ENCODE data around the gene AREL1. TPM values are rescaled to one million over a fixed set of nuclear protein-coding genes. Genes with fewer than 3 reads are reported as not detected.

Gene AREL1
- total and polyA plus RNA-seq, 4 donors, result 35.6 to 54.7 (median 46.2) TPM

DNA sequence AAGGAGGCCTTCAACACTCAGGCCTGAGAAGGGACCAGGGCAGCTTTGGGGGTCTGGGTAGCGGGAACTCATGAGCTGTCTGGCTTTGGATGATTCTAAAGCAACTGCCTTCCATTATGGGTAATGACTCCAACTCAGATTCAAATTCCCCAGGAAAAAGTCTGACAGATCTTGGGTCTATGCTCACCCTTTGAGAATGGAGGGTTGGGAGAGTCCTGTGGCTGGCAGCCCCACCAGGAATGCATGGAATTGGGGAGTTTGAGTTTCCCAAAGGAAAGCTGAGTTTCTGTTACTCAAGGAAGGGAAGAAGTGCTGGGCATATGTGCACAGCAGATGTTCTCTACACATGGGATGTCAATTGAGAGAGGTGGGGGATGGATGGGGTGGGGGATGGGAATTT is 78.4 kb downstream of the AREL1 start:
- H3K36me3 ChIP-seq (ENCODE audit: control insufficient read depth, insufficient read depth, low read length), result no peaks in the 10 kb centered on the region
- no peaks in the 10 kb centered on the region for H3K9me3 ChIP-seq (ENCODE audit: control insufficient read depth, insufficient read depth, low read length)
- DNase-seq (ENCODE audit: low read depth in 4 of 6, low spot score in 6 of 6), result no peak
- H3K27ac ChIP-seq (ENCODE audit: low read depth, low read length), result no peak overlapping the region
- WGBS (ENCODE audit: insufficient coverage), result no CpG with 5 or more reads among the region's 1 CpG
- no peak overlapping the region for H3K4me3 ChIP-seq (ENCODE audit: low read depth, low read length)
- H3K4me1 ChIP-seq (ENCODE audit: control insufficient read depth, insufficient read depth, low read length), result peaks cover 13% of the 10 kb centered on the region
- H3K27me3 ChIP-seq (ENCODE audit: control insufficient read depth, insufficient read depth, low read length), result no peaks in the 10 kb centered on the region

DNA sequence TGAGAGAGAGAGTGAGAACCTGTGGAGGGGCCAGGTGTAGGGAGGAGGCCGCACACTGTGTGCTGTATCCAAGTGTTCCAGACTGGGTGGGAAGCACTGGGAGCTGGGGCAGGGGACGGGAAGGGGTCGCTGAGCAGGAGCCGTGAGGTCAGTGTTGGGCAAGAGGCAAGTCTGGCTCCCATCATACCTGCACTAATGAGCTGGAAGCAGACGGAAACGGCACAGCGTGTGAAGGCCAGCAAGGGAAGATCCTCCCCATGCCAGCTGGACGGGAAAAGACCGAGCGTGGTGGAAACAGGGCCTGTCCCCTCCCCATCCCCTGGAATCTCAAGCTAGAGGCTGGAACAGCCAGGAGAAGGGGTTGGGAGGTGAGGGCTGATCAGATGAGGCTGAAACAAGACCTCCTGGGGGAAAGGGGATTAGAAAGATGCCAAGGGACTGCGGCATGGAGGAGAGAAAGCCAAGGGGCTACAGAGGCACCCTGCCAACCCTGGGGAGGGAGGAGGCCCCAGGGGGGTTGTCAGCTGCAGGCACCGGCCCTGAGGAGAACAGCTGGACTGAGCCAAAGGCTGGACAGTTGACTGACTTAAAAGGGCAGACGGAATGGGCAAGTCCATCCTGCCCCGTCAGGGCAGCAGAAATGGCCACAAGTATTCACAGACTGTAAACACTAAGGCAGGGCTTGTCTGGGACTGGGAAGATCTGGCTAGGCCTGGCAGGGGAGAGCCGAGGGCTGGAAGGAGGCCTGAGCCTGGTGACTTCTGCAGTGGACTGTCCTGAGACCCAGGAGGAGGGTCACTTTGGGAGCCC is 81.8 kb downstream of the AREL1 start:
- Histone ChIP-seq H3K27me3 (ENCODE audit: control insufficient read depth, insufficient read depth, low read length) (no peaks in the 10 kb centered on the region), H3K9me3 (ENCODE audit: control insufficient read depth, insufficient read depth, low read length) (no peaks in the 10 kb centered on the region), H3K4me3 (ENCODE audit: low read depth, low read length) (no peak overlapping the region), H3K4me1 (ENCODE audit: control insufficient read depth, insufficient read depth, low read length) (no peaks in the 10 kb centered on the region), H3K36me3 (ENCODE audit: control insufficient read depth, insufficient read depth, low read length) (no peaks in the 10 kb centered on the region), H3K27ac (ENCODE audit: low read depth, low read length) (no peak overlapping the region)
- DNase-seq (ENCODE audit: low read depth in 4 of 6, low spot score in 6 of 6), result no peak
- 77% methylated on average over 8 of the region's 15 CpGs for WGBS (ENCODE audit: insufficient coverage)

DNA sequence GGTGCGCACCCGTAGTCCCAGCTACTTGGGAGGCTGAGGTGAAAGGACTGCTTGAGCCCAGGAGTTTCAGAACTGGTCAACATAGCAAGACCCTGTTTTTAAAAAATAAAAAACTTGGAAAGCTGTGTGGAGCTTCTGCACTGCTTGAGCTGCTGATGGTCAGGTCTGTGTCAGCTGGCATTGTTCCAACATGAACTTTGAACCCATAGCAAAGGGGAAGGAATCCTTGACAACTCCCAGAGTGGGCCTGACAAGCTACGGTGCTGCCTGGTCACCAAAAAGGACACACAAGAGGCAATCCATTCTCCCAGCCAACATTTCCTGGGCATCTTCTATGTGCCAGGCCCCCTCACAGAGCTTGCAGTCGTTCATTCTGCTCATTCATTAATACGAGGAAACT is 84.5 kb downstream of the AREL1 start:
- H3K27ac ChIP-seq (ENCODE audit: low read depth, low read length), result no peak overlapping the region
- DNase-seq (ENCODE audit: low read depth in 4 of 6, low spot score in 6 of 6), result no peak
- WGBS (ENCODE audit: insufficient coverage), result 89% methylated on average over 5 of the region's 5 CpGs
- no peaks in the 10 kb centered on the region for H3K9me3 ChIP-seq (ENCODE audit: control insufficient read depth, insufficient read depth, low read length)
- H3K27me3 ChIP-seq (ENCODE audit: control insufficient read depth, insufficient read depth, low read length), result no peaks in the 10 kb centered on the region
- no peaks in the 10 kb centered on the region for H3K4me1 ChIP-seq (ENCODE audit: control insufficient read depth, insufficient read depth, low read length)
- H3K4me3 ChIP-seq (ENCODE audit: low read depth, low read length), result no peak overlapping the region
- no peaks in the 10 kb centered on the region for H3K36me3 ChIP-seq (ENCODE audit: control insufficient read depth, insufficient read depth, low read length)

DNA sequence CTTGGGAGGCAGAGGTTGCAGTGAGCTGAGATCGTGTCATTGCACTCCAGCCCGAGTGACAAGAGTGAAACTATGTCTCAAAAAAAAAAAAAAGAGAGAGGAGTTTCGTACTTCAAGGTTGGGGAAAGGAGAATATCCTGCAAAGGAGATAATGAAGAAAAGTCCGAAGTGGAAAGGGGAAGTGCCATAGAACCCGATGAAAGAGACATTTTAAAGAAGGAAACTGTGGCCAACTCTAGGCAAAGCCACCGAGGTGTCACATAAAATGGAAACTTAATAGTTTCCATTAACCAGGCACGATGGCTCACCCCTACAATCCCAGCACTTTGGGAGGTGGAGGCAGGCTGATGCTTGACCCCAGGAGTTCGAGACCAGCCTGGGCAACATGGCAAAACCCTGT is 85.8 kb downstream of the AREL1 start:
- no peaks in the 10 kb centered on the region for H3K27me3 ChIP-seq (ENCODE audit: control insufficient read depth, insufficient read depth, low read length)
- H3K36me3 ChIP-seq (ENCODE audit: control insufficient read depth, insufficient read depth, low read length), result no peaks in the 10 kb centered on the region
- no peaks in the 10 kb centered on the region for H3K9me3 ChIP-seq (ENCODE audit: control insufficient read depth, insufficient read depth, low read length)
- no peak overlapping the region for H3K27ac ChIP-seq (ENCODE audit: low read depth, low read length)
- DNase-seq (ENCODE audit: low read depth in 4 of 6, low spot score in 6 of 6), result no peak
- no peak overlapping the region for H3K4me3 ChIP-seq (ENCODE audit: low read depth, low read length)
- WGBS (ENCODE audit: insufficient coverage), result 86% methylated on average over 5 of the region's 8 CpGs
- H3K4me1 ChIP-seq (ENCODE audit: control insufficient read depth, insufficient read depth, low read length), result no peaks in the 10 kb centered on the region

DNA sequence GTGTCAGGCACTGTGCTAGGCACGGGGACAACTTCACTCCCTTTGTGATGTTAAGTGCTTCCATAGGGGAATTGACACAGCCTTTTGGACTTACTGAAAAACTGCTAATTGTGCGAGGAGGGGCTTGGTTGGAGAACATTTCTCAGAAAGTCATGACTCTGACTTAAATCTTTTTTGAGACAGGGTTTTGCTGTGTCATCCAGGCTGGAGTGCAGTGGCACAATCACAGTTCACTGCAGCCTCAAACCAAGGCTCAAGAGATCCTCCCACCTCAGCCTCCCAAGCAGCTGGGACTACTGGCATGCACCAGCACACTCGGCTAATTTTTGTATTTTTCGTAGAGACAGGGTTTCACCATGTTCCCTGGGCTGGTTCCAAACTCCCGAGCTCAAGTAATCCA is 90.6 kb downstream of the AREL1 start:
- Histone ChIP-seq H3K9me3 (ENCODE audit: control insufficient read depth, insufficient read depth, low read length) (no peaks in the 10 kb centered on the region), H3K36me3 (ENCODE audit: control insufficient read depth, insufficient read depth, low read length) (no peaks in the 10 kb centered on the region), H3K4me3 (ENCODE audit: low read depth, low read length) (no peak overlapping the region), H3K27ac (ENCODE audit: low read depth, low read length) (no peak overlapping the region), H3K27me3 (ENCODE audit: control insufficient read depth, insufficient read depth, low read length) (no peaks in the 10 kb centered on the region), H3K4me1 (ENCODE audit: control insufficient read depth, insufficient read depth, low read length) (peaks cover 4% of the 10 kb centered on the region)
- DNase-seq (ENCODE audit: low read depth in 4 of 6, low spot score in 6 of 6), result no peak
- 96% methylated on average over 4 of the region's 5 CpGs for WGBS (ENCODE audit: insufficient coverage)

DNA sequence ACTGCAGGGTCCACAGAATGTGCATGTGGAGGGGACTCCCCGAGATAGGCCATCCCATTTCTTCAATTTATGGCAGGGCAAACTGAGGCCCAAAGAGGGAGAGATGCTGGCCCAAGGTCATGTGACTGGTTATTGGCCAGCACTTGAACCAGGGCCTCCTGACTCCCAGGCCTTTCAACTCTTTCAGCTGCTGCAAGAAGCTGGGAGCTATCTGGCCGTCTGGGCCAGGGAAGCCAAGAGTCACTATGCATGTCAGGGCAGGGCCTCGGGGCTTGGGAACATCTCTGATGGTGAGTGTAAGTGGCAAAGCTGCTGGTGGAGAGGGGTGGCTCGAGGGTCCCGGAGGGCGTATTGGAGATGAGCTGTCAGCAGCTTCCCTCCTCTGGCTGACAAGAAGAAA is 91.3 kb downstream of the AREL1 start:
- Histone ChIP-seq H3K36me3 (ENCODE audit: control insufficient read depth, insufficient read depth, low read length) (no peaks in the 10 kb centered on the region), H3K27ac (ENCODE audit: low read depth, low read length) (no peak overlapping the region)
- WGBS (ENCODE audit: insufficient coverage), result 74% methylated on average over 4 of the region's 6 CpGs

DNA sequence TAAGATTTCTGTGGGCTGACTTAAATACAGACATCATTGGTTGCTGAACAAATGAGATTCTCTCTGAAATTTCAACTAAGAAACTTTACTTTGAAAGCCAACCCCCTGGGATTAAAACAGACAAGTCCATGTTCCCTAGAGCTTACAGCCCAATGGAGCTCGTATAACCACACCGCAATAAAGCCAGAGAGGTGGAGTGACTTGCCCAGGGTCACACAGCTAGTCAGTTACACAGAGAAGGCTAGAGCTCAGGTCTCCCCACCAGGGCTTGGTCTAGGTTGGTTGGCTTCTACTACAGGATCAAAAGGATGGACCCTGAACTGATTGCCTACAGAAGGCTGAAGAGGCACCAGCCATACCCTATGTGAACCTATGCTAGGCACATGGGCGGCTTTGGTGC is 92.0 kb downstream of the AREL1 start:
- H3K4me1 ChIP-seq (ENCODE audit: control insufficient read depth, insufficient read depth, low read length), result peaks cover 4% of the 10 kb centered on the region
- DNase-seq (ENCODE audit: low read depth in 4 of 6, low spot score in 6 of 6), result no peak
- no peak overlapping the region for H3K27ac ChIP-seq (ENCODE audit: low read depth, low read length)
- no peaks in the 10 kb centered on the region for H3K9me3 ChIP-seq (ENCODE audit: control insufficient read depth, insufficient read depth, low read length)
- H3K4me3 ChIP-seq (ENCODE audit: low read depth, low read length), result no peak overlapping the region
- H3K27me3 ChIP-seq (ENCODE audit: control insufficient read depth, insufficient read depth, low read length), result no peaks in the 10 kb centered on the region
- no peaks in the 10 kb centered on the region for H3K36me3 ChIP-seq (ENCODE audit: control insufficient read depth, insufficient read depth, low read length)
- WGBS (ENCODE audit: insufficient coverage), result 92% methylated on average over 3 of the region's 3 CpGs

More for the DNA sequence above, 91.3 kb downstream of the AREL1 start:
- no peak for DNase-seq (ENCODE audit: low read depth in 4 of 6, low spot score in 6 of 6)
- no peak overlapping the region for H3K4me3 ChIP-seq (ENCODE audit: low read depth, low read length)
- no peaks in the 10 kb centered on the region for H3K9me3 ChIP-seq (ENCODE audit: control insufficient read depth, insufficient read depth, low read length)
- no peaks in the 10 kb centered on the region for H3K27me3 ChIP-seq (ENCODE audit: control insufficient read depth, insufficient read depth, low read length)
- H3K4me1 ChIP-seq (ENCODE audit: control insufficient read depth, insufficient read depth, low read length), result peaks cover 4% of the 10 kb centered on the region

DNA sequence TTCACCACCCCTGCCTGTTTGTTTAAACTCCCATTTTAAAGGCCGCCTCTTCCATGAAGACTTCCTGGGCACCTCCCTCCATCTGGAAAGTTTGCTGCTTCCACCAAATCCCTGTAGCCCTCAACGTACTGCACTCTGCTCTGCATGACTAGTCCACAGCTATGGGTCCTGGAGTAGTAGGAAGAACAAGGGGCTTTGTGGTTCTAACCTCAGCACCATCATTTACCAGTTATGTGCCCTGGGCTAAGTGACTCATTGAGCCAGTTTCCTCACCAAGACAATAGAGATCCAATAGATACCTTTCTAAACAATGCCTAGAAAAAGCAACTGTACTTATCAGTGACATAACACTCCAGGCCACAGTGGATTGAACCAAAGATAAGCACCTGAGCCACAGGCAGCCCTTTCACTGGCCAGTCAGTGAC is 92.4 kb downstream of the AREL1 start:
- no peak overlapping the region for H3K4me3 ChIP-seq (ENCODE audit: low read depth, low read length)
- WGBS (ENCODE audit: insufficient coverage), result 100% methylated on average over 1 of the region's 2 CpGs
- H3K36me3 ChIP-seq (ENCODE audit: control insufficient read depth, insufficient read depth, low read length), result no peaks in the 10 kb centered on the region
- H3K4me1 ChIP-seq (ENCODE audit: control insufficient read depth, insufficient read depth, low read length), result peaks cover 4% of the 10 kb centered on the region
- H3K27me3 ChIP-seq (ENCODE audit: control insufficient read depth, insufficient read depth, low read length), result no peaks in the 10 kb centered on the region
- no peak overlapping the region for H3K27ac ChIP-seq (ENCODE audit: low read depth, low read length)
- no peaks in the 10 kb centered on the region for H3K9me3 ChIP-seq (ENCODE audit: control insufficient read depth, insufficient read depth, low read length)
- no peak for DNase-seq (ENCODE audit: low read depth in 4 of 6, low spot score in 6 of 6)

DNA sequence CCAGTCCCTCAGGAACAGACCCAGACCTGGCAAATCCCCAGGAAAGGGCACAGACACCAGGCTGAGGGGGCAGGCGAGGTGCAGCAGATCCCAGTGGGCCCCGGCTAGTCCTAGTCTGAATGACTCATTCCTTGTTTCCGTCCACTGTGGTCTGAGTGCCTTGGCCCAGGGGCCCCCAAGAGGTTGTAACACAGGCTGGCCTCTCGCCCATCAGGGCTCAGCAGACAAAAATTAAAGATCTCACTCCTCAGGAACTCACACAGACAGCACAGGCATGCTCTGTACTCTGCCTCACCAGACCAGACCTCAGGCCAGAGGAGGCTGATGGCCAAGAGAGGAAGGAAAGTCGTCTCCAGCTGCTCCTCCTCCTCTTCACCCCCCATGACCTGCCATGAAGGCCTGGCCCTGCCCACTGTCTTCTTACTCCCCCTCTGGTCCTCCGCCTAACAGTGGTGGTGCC is 93.2 kb downstream of the AREL1 start:
- no peak for DNase-seq (ENCODE audit: low read depth in 4 of 6, low spot score in 6 of 6)
- Histone ChIP-seq H3K9me3 (ENCODE audit: control insufficient read depth, insufficient read depth, low read length) (no peaks in the 10 kb centered on the region), H3K36me3 (ENCODE audit: control insufficient read depth, insufficient read depth, low read length) (no peaks in the 10 kb centered on the region), H3K27me3 (ENCODE audit: control insufficient read depth, insufficient read depth, low read length) (peaks cover 7% of the 10 kb centered on the region), H3K27ac (ENCODE audit: low read depth, low read length) (no peak overlapping the region), H3K4me1 (ENCODE audit: control insufficient read depth, insufficient read depth, low read length) (peaks cover 4% of the 10 kb centered on the region), H3K4me3 (ENCODE audit: low read depth, low read length) (no peak overlapping the region)
- WGBS (ENCODE audit: insufficient coverage), result 60% methylated on average over 5 of the region's 6 CpGs

Measured in spinal cord (tissue), 10 donors.